GM11168 (cell line): ENCODE results near the gene SLC27A1.

ENCODE experiments used
- in situ Hi-C: fragments of 300-500 bp; cut with MboI; formaldehyde crosslinking; loops from one replicate; pipeline ENCODE4 v1.12.0; 2022; ENCODE audit warnings: low sequenced_read_pairs; ENCODE audit not compliant: unreplicated experiment

Gene SLC27A1

DNA sequence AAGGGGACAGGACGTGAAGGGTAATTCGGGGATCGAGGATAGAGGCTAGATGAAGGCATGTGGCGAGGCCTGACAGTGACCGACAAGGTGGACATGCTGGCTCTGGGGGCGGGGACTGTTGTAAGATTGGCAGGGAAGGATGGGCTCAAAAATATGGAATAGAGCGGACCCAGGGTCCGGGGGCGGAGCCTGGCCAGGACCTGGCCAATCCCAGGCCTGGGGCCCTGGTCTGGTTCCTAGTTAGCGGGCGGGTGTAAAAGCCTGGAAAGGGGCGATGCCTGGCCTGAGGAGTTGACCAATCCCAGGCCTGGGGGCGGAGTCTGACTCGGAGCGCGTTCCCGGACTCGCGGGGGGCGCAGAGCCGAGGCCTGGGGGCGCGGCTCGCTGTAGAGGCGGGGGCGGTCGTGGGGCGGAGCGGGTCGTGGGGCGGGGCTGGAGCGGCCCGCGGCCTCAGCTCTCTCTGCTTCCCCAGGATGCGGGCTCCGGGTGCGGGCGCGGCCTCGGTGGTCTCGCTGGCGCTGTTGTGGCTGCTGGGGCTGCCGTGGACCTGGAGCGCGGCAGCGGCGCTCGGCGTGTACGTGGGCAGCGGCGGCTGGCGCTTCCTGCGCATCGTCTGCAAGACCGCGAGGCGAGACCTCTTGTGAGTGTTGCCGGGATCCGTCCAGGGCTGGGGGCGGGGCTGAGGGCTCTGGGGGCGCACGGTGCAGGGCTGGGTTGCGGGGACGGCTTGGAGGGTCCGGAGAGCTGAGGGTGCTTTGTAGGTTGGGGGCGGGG is at the start of gene SLC27A1:
Gene SLC27A1, plus strand, starts transcription at position 457 of the 774 bp plus-strand sequence. Its CDS starts 17 bp downstream, at position 474.
- in situ Hi-C loops = no loop called here

DNA sequence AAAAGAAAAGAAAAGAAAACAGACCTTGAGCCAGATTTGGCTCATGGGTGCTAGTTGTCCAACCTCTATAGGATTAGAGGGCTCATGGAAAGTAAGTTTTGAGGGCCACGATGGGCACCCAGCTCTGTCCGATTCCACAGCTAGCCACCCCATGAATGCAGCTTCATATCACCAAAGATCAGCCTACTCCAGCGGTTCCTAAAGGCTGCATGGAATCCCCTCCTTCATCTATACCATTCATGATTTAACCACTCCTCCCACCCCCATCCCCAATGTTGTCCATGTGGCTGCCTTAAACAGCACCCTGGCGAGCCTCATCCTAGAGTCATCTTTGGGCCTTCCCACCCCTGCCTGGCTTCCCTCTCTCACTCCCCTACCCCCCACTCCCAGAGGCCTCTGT is 48.4 kb upstream of the SLC27A1 start:
- in situ Hi-C loops = no loop called here

DNA sequence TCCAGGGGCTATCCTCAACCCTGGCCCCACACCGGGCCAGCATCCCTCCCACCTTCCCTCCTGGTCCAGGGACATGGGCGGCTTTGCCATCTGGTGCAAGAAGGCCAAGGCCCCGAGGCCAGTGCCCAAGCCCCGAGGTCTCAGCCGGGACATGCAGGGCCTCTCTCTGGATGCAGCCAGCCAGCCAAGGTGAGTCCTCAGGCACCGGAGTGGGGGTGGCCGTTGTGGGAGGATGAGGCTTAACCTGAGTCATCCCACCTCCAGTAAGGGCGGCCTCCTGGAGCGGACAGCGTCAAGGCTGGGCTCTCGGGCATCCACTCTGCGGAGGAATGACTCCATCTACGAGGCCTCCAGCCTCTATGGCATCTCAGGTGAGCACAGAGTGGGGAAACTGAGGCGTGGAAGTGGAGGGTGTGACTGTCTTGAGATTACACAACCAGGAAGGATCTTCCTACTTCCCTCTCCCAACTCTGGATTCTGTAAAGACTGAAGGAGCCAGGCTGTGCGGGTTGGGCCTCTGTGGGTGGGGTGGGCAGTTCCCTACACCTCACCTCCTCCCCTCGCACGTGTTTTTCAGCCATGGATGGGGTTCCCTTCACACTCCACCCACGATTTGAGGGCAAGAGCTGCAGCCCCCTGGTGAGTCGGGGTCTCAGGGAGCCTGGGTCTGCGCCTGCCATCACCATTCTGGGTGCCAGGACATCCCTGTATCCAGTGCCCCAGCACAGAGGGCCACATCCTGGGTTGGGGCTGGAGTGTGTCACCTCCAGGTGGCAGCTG is 46.7 kb upstream of the SLC27A1 start:
- in situ Hi-C loops = no loop called here

DNA sequence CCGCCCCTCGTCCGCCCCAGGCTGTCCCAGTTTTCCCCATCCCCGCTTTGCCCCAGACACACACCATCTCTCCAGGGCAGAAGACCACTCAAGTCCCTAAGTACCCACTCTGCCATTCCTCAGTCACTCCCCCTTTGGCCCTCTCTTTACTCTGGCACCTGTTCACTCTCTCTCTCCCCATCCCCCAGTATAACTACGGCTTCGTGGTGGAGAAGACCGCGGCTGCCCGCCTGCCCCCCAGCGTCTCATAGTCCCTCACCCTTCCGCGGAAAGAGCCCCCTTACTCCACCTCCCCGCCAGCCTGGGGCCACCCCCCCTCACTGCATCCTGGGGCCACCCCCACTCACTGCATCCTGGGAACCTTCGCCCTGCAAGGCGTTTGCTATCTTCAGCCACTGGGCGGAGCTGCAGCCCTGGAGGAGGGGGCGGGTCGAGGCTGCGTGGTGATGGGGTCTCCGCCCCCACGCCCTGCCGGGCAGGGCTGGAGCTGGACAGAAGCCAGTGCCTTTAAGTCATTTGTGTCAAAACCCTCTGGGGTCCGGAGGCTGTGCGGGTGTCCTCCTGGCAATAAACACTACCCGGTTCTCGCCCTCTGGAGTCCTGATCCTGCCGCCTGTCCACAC is 45.5 kb upstream of the SLC27A1 start:
- in situ Hi-C loops = no loop called here

DNA sequence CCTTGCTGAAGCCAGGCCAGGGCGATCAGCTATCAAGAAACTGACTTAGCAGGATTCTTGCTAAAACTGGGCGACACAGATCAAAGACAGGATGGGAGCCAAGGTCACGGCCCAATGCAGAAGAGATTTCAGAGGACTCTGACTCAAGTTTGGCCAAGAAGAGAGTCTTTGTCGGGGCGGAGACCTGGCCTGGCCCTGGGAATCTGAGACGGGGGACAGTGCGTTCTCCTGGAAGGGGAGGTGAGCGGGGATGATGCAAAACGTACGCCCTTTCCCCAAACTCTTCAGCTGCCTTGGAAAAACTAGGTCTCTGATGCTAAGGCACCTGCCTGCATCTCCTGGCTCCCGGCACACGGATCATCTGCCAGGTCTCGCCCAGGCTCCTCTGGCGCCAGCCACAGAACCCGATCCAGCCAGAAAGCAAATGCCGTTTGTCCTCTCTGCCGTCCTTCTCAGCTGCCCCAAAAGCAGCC is 40.6 kb upstream of the SLC27A1 start:
- in situ Hi-C loops = no loop called here

DNA sequence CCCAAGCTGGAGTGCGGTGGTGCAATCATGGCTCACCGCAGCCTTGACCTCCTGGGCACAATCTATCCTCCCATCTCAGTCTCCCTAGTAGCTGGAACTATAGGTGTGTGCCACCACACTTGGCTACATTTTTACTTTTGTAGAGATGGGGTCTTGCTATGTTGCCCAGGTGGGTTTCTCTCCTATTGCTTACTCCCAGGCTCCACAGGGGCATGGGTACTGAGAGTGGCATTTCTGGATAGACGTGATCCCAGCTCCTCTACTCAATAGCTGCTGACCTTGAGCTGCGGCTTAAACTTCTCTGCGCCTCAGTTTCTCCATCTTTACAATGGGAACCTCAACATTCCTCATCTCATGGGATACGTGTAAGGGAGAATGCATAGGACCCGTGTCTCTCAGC is 38.9 kb upstream of the SLC27A1 start:
- in situ Hi-C loops = no loop called here

DNA sequence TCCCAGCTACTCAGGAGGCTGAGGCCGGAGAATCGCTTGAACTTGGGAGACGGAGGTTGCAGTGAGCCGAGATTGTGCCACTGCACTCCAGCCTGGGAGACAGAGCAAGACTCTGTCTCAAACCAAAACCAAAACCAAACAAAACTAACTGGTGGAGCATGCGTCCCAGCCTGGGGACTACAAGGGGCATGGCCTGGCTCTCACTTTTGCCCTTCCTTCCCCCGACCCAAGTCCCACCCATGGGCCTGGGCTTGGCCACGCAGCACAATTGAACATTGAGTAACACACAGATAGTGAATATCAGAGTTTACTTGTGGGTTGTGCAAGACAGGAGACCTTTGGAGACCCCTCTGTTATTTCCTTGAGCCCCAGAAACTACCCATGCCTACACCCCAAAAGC is 35.1 kb upstream of the SLC27A1 start:
- in situ Hi-C loops = no loop called here

DNA sequence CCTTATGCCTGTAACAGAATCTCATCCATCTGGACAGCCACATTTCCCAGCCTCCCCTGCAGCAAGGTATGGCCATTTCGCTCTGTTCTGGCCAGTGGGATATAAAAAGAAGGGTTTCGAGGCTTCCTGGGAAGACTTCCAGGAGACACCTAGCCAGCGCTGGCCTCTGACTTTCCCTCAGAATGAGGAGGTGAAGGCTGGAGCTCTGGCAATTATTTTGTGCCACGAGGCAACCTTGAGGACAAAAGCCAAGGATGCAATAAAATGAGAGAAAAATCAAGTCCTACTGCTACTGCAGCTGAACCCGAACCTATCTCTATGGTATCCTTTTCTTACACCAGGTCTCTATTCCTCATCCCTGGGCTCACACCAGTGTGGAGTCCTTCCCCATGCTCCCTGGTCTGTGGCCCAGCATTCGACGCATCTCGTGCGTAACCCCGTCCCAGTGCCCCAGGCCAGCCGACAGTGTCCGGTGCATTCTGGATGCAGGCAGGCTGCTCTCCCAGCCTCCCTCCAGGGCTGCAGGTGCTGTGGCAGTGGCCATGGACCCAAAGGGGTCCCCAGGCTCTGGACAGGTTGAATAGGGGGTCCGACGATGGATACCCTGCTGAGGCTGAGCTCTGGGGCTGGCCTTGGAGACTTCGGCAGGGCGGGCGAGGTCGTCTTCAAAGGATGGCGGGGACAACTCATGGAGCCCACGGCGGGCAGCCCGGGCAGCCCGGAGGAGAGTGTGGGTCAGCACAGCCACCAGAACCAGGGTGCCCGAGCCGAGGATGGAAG is 34.0 kb upstream of the SLC27A1 start:
- in situ Hi-C loops = no loop called here

DNA sequence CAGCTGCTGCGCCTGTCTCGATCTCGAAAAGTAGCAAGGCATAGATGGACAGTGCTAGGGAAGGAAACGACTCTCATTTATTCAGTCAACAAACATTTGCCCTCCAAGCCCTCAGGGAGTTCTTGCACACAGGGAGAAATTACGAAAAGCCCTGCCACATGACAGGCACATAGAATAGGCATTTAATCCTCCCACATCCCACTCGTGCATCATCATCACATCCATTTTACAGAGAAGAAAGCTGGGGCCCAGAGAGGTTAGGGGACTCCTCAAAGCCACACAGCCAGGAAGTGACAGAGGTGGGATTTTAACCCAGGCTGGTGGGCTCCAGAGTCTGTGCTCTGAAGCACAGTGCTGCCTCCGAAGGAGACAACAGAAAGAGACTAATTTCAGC is 33.5 kb upstream of the SLC27A1 start:
- in situ Hi-C loops = no loop called here

DNA sequence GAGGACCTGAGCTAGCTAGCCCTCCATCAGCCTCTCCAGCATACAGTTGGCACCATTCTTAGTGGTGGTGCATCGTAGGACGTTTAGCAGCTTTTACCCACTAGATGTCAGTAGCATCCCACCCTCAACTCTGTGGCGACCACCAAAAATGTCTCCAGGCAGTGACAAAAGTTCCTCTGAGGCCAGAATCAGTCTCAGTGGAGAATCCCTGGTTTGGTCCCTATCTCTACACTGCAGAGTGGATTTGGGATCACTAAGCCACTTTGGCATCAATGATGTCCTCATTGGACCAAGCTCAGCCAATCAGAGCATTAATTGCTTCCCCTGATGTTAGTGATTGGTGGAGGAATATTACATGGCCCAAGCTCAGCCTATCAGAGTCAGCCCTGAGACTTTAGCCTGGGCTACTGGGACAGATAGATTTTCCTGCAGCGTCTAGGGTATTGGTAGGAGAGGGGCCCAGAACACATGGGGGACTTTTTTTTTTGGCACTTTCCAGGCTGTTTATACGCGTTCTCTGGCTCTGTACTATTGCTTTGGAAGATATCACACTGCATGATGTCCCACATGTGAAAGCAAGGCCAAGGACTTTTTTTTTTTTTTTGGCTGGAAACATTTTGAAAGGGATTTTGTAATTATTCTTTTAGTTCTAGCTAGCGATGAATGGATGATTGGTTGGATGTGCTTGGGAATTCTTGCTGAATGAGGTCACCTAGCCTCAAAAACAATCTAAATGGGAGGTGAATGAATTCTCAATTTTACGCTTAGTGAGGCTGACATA is 28.9 kb upstream of the SLC27A1 start:
- in situ Hi-C loops = no loop called here

DNA sequence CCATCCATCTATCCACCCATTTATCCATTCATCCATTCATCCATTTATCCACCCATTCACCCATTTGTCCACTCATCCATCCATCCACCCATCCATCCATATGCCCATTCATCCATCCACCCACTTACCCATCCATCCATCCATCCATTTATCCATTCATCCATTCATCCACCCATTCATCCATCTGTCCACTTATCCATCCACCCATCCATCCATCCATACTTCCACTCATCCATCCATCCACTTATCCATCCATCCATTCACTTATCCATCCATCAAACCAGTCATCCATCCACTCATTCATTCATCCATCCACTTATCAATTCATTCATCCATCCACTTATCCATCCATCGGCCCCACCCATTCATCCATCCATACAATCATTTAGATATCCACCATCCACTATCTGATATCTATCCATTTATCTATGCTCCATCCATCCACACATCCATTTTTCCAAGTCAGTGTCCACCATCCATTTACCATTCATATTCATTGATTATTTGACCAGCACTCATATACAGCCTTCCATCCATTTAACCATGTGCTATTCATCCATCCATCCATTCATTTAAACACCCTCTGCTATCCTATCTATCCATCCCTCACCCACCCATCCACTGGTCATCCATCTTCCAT is 24.7 kb upstream of the SLC27A1 start:
- in situ Hi-C loops = no loop called here

DNA sequence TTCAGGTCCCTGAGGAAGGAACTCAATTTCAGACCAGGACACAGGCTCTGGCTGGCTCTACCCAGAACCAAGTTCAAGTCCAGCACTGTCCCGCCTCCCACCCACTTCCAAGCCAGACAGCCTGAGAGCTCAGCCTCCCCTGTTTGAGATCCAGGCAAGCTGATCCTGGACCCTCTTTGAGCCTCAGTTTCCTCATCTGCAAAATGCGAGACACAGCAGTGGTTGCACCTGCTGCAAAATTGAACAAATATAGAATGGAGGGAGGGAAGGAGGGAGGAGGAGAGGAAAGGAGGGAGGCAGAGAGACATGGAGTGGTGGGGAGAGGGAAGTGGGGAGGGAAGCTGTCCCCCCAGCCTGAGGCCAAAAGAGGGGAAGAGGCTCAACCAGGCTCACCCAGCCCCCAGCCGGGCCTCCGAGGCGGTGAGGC is 22.6 kb upstream of the SLC27A1 start:
- in situ Hi-C loops = no loop called here

DNA sequence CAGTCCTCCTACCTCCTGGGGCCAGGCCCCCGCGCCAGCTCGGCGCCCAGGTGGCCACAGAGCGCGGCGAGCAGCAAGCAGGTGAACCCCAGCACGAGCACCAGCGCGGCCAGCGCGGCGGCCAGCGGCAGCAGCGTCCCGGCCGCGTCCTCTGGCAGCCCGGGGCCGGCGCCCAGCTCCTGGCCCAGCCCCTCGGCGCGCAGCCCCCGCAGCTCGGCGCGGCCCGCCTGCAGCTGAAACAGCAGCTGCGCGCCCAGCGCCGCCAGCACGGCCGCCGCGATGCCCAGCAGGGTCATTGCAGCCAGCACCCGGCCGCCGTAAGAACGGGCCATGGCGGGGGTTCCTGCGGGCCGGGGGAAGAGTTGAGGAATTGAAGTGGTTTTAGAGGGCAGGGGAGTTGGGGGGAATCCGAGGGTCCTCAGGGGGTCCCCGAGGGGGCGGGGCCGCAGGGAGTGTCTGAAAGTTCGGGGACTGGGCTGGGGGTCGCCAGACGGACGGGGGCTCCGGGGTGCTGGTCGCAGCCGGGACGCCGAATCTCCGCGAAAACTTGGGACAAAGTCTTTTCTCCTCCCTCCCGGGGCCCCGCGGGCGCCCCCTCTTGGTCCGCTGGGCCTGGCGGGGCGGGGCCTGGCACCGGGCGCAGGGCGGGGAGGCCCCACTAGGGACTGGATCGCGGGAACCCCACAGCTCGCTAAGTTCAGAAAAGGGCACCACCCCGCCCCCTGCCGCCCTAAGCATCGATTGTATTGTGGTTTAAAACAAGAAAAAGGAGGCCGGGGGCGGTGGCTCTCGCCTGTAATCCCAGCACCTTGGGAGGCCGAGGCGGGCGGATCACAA is 22.0 kb upstream of the SLC27A1 start, which contains the start of gene TMEM221:
Gene TMEM221, minus strand, starts transcription at position 538 of the 837 bp plus-strand sequence. Its CDS starts 206 bp downstream, at position 332.
- in situ Hi-C loops = no loop called here

DNA sequence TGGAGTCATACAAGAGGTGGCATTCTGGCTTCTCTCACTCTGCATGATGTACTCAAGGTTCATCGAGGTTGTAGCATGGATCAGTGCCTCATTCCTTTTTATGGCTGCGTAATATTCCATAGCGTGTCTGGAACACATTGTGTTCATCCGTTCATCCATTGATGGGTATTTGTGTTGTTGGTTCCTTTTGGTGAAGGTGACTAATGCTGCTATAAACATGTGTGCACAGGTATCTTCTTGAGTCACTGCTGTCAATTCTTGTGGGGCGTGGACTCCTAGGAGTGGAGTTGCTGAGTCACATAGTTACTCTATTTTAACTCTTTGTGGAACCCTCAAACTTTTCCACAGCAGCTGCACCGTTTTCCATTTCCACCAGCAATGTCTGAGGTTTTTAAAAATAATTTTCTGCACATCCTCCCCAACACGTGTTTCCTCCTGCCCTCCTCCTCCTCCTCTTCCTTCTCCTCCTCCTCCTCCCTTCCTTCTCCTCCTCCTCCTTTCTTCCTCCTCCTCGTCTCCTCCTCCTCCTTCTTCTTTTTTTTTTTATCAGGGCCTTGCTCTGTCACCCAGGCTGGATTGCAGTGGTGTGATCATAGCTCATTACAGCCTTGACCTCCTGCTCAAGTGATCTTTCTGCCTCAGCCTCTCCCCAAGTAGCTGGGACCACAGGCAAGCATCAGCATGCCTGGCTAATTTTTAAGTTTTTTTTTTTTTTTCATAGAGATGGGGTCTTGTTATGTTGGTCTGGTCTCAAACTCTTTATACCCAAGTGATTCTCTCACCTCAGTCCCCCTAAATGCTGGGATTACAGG is 19.9 kb upstream of the SLC27A1 start:
- in situ Hi-C loops = no loop called here

DNA sequence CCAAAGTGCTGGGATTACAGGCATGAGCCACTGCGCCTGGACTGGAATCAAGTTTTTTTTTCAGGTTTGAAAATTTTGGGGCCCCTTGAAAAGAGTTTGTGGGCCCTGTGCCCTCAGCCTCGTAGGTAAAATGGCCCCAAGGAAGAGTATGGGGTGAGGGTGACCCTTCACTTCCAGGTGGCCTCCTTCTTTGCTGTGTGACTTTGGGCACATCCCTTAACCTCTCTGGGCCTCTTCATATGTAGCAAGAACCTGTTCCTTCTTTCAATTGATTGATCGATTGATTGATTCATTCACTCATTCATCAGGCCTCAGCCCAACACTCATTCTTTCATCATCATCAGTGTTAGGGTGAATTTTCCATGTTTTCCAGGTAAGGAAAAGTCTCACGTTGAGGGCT is 18.5 kb upstream of the SLC27A1 start:
- in situ Hi-C loops = no loop called here

DNA sequence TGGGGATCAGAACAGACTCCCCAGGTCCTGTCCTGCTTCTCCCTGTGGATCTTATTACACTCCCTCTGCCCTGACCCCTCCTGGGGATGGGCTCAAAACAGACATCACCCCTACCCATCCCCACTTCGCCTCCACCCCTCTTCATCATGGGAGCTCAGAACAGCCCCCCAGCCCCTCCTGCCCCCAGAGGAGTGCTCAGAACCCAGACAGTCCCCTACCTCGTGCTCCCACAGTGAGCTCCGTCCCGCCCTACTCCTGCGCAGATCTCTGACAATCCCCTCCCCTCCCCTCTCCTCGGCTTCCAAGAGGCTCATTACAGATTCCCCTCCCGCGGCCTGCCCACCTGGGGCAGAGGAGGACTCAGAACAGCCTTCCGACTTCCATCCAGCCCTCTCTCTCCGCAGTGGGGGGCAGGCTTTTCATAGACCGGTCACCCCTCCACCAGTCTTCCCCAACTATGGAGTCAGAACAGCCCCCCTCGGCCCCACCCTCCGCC is 15.7 kb upstream of the SLC27A1 start:
- in situ Hi-C loops = no loop called here
